Trophoblast cell (in vitro differentiated cells and primary cell): ENCODE measurements around the gene PRLH.

Source experiments
- DNase-seq, 2 donors: peaks; one replicate each; pipeline ENCODE4 v3.0.0-alpha.2; 2016
- H2AFZ ChIP-seq: 2 replicates; pipeline ENCODE4 v1.6.1; 2013; ENCODE audit warnings: low read length, moderate library complexity, mild to moderate bottlenecking; ENCODE audit not compliant: insufficient read depth, poor library complexity
- H2AK5ac ChIP-seq: 2 replicates; pipeline ENCODE4 v1.6.1; 2013; ENCODE audit warnings: mild to moderate bottlenecking, low read length
- H2BK120ac ChIP-seq: 2 replicates; pipeline ENCODE4 v1.6.1; 2013; ENCODE audit warnings: low read length, mild to moderate bottlenecking, moderate library complexity; ENCODE audit not compliant: insufficient read depth, poor library complexity
- H2BK12ac ChIP-seq: 2 replicates; pipeline ENCODE4 v1.6.1; 2013; ENCODE audit warnings: mild to moderate bottlenecking, low read length, moderate library complexity
- H2BK5ac ChIP-seq: 2 replicates; pipeline ENCODE4 v1.6.1; 2013; ENCODE audit warnings: low read length, low read depth, moderate library complexity, mild to moderate bottlenecking; ENCODE audit not compliant: poor library complexity
- H3K14ac ChIP-seq: 2 replicates; pipeline ENCODE4 v1.6.1; 2013; ENCODE audit warnings: mild to moderate bottlenecking, low read length
- H3K18ac ChIP-seq: 2 replicates; pipeline ENCODE4 v1.6.1; 2013; ENCODE audit warnings: mild to moderate bottlenecking, low read length
- H3K23ac ChIP-seq: 2 replicates; pipeline ENCODE4 v1.6.1; 2013; ENCODE audit warnings: low read length
- H3K27ac ChIP-seq: 2 replicates; pipeline ENCODE4 v1.5.1; 2013; ENCODE audit warnings: low read depth, mild to moderate bottlenecking, inconsistent platforms, low read length, moderate library complexity
- H3K27me3 ChIP-seq: 2 replicates; pipeline ENCODE4 v1.6.1; 2013; ENCODE audit warnings: inconsistent platforms, mild to moderate bottlenecking, low read length, moderate library complexity; ENCODE audit not compliant: insufficient read depth
- H3K36me3 ChIP-seq, 2 experiments: 1 replicate in 1 of 2; 2 replicates in 1 of 2; pipeline ENCODE4 v1.6.1; 2013; ENCODE audit warnings: low read length in 2 of 2, mild to moderate bottlenecking in 2 of 2, moderate library complexity in 1 of 2; ENCODE audit not compliant: insufficient read depth in 2 of 2, control insufficient read depth in 1 of 2
- H3K4ac ChIP-seq: 2 replicates; pipeline ENCODE4 v1.6.1; 2013; ENCODE audit warnings: low read depth, mild to moderate bottlenecking, low read length, moderate library complexity
- H3K4me1 ChIP-seq, 2 experiments: 1 replicate in 1 of 2; 2 replicates in 1 of 2; pipeline ENCODE4 v1.6.1; 2013; ENCODE audit warnings: low read length in 2 of 2, mild to moderate bottlenecking in 2 of 2, moderate library complexity in 1 of 2; ENCODE audit not compliant: insufficient read depth in 2 of 2, control insufficient read depth in 1 of 2
- H3K4me2 ChIP-seq: 2 replicates; pipeline ENCODE4 v1.6.1; 2013; ENCODE audit warnings: inconsistent platforms, mild to moderate bottlenecking, low read length, moderate library complexity
- H3K4me3 ChIP-seq: 2 replicates; pipeline ENCODE4 v1.5.1; 2013; ENCODE audit warnings: mild to moderate bottlenecking, low read depth, low read length, inconsistent platforms
- H3K79me1 ChIP-seq: one replicate; pipeline ENCODE4 v1.6.1; 2013; ENCODE audit warnings: low read length
- H3K79me2 ChIP-seq: 2 replicates; pipeline ENCODE4 v1.6.1; 2013; ENCODE audit warnings: low read length, mild to moderate bottlenecking; ENCODE audit not compliant: control insufficient read depth, insufficient read depth, poor library complexity
- H3K9ac ChIP-seq: 2 replicates; pipeline ENCODE4 v1.6.1; 2013; ENCODE audit warnings: mild to moderate bottlenecking, low read length
- H3K9me3 ChIP-seq: 2 replicates; pipeline ENCODE4 v1.6.1; 2013; ENCODE audit warnings: low read depth, mild to moderate bottlenecking, control low read depth, inconsistent platforms, low read length; ENCODE audit not compliant: insufficient read depth
- H4K12ac ChIP-seq: 2 replicates; pipeline ENCODE4 v1.6.1; 2013; ENCODE audit warnings: low read depth, mild to moderate bottlenecking, low read length, moderate library complexity
- H4K8ac ChIP-seq: 2 replicates; pipeline ENCODE4 v1.6.1; 2013; ENCODE audit warnings: low read depth, mild to moderate bottlenecking, low read length, moderate library complexity
- H4K91ac ChIP-seq: one replicate; pipeline ENCODE4 v1.6.1; 2013; ENCODE audit warnings: low read depth, mild to moderate bottlenecking, low read length, moderate library complexity
- WGBS: extraction: QIAGEN DNeasy Blood & Tissue Kit; methylation state at CpG from one replicate; pipeline ENCODE4 v1.1.7; 2013; ENCODE audit warnings: missing lambda C conversion rate; ENCODE audit not compliant: insufficient read length, insufficient coverage; ENCODE audit errors: extremely low coverage; 5-methylcytosine and 5-hydroxymethylcytosine counted together

PRLH gene

GRCh38 chr2:237533668-237534161 is 32.7 kb upstream of the PRLH start:
- no peak overlapping the region for H2BK5ac ChIP-seq
- no peak overlapping the region for H3K4me3 ChIP-seq
- no peaks in the 10 kb centered on the region for H3K36me3 ChIP-seq
- no peak overlapping the region for H3K23ac ChIP-seq
- no peaks in the 10 kb centered on the region for H3K9me3 ChIP-seq
- no peak overlapping the region for H3K27ac ChIP-seq
- no peaks in the 10 kb centered on the region for H3K79me2 ChIP-seq
- no peaks in the 10 kb centered on the region for H3K79me1 ChIP-seq
- no peak overlapping the region for H3K18ac ChIP-seq
- no peak overlapping the region for H2AFZ ChIP-seq
- WGBS: no CpG with 5 or more reads among the region's 7 CpGs
- DNase-seq: no peak
- H2BK120ac ChIP-seq: no peak overlapping the region
- no peak overlapping the region for H3K9ac ChIP-seq
- no peak overlapping the region for H3K4ac ChIP-seq
- no peak overlapping the region for H2AK5ac ChIP-seq
- H3K4me2 ChIP-seq: no peak overlapping the region
- H4K8ac ChIP-seq: no peak overlapping the region
- no peak overlapping the region for H4K91ac ChIP-seq
- H4K12ac ChIP-seq: no peak overlapping the region
- no peaks in the 10 kb centered on the region for H3K27me3 ChIP-seq
- H3K4me1 ChIP-seq: peaks cover 3% of the 10 kb centered on the region in 2 experiments
- H3K14ac ChIP-seq: no peak overlapping the region
- H2BK12ac ChIP-seq: no peak overlapping the region

- Histone ChIP-seq H3K4me1 (peaks cover 3% of the 10 kb centered on the region in 2 experiments), H3K9me3 (no peaks in the 10 kb centered on the region), H3K4me3 (no peak overlapping the region), H3K18ac (no peak overlapping the region), H3K4ac (no peak overlapping the region), H2AK5ac (no peak overlapping the region), H4K8ac (no peak overlapping the region), H3K9ac (no peak overlapping the region), H2BK5ac (no peak overlapping the region), H4K12ac (no peak overlapping the region), H3K79me2 (no peaks in the 10 kb centered on the region), H4K91ac (no peak overlapping the region), H3K27me3 (no peaks in the 10 kb centered on the region), H2BK120ac (no peak overlapping the region), H3K4me2 (no peak overlapping the region), H3K27ac (no peak overlapping the region), H3K79me1 (no peaks in the 10 kb centered on the region), H2AFZ (no peak overlapping the region), H2BK12ac (no peak overlapping the region), H3K23ac (no peak overlapping the region), H3K14ac (no peak overlapping the region), H3K36me3 (no peaks in the 10 kb centered on the region)
- no CpG with 5 or more reads among the region's 1 CpG for WGBS
- no peak for DNase-seq
These were observed 32.0 kb upstream of the PRLH start for GRCh38 chr2:237534380-237534779.

- H3K27me3 ChIP-seq: no peaks in the 10 kb centered on the region
- no peak overlapping the region for H3K23ac ChIP-seq
- H3K9me3 ChIP-seq: no peaks in the 10 kb centered on the region
- no peak overlapping the region for H3K18ac ChIP-seq
- H3K9ac ChIP-seq: no peak overlapping the region
- H2BK120ac ChIP-seq: no peak overlapping the region
- H2BK12ac ChIP-seq: no peak overlapping the region
- WGBS: no CpG with 5 or more reads among the region's 8 CpGs
- no peak overlapping the region for H3K14ac ChIP-seq
- H3K79me1 ChIP-seq: no peaks in the 10 kb centered on the region
- H2BK5ac ChIP-seq: no peak overlapping the region
- H3K4ac ChIP-seq: no peak overlapping the region
- no peak overlapping the region for H3K4me2 ChIP-seq
- no peak overlapping the region for H3K27ac ChIP-seq
- H4K8ac ChIP-seq: no peak overlapping the region
- no peak overlapping the region for H4K91ac ChIP-seq
- no peak overlapping the region for H4K12ac ChIP-seq
- no peaks in the 10 kb centered on the region for H3K79me2 ChIP-seq
- no peak overlapping the region for H3K4me3 ChIP-seq
- no peak overlapping the region for H2AFZ ChIP-seq
- peaks cover 3% of the 10 kb centered on the region in 2 experiments for H3K4me1 ChIP-seq
- no peak overlapping the region for H2AK5ac ChIP-seq
- no peaks in the 10 kb centered on the region for H3K36me3 ChIP-seq
- no peak for DNase-seq
These were observed 30.8 kb upstream of the PRLH start for GRCh38 chr2:237535385-237536082.

- peaks cover 3% of the 10 kb centered on the region in 2 experiments for H3K4me1 ChIP-seq
- H3K14ac ChIP-seq: no peak overlapping the region
- H3K27ac ChIP-seq: no peak overlapping the region
- no peak overlapping the region for H2BK12ac ChIP-seq
- H4K91ac ChIP-seq: no peak overlapping the region
- H3K23ac ChIP-seq: no peak overlapping the region
- no peaks in the 10 kb centered on the region for H3K79me2 ChIP-seq
- H2BK5ac ChIP-seq: no peak overlapping the region
- H3K36me3 ChIP-seq: no peaks in the 10 kb centered on the region
- H3K27me3 ChIP-seq: no peaks in the 10 kb centered on the region
- no peak overlapping the region for H3K4me3 ChIP-seq
- H3K9me3 ChIP-seq: no peaks in the 10 kb centered on the region
- no peak overlapping the region for H3K4ac ChIP-seq
- H2AFZ ChIP-seq: no peak overlapping the region
- no peak overlapping the region for H2AK5ac ChIP-seq
- H4K12ac ChIP-seq: no peak overlapping the region
- H2BK120ac ChIP-seq: no peak overlapping the region
- DNase-seq: no peak
- H4K8ac ChIP-seq: no peak overlapping the region
- H3K4me2 ChIP-seq: no peak overlapping the region
- no CpG with 5 or more reads among the region's 5 CpGs for WGBS
- no peaks in the 10 kb centered on the region for H3K79me1 ChIP-seq
- no peak overlapping the region for H3K9ac ChIP-seq
- H3K18ac ChIP-seq: no peak overlapping the region
These were observed 30.3 kb upstream of the PRLH start for GRCh38 chr2:237536083-237536415.
